ENCODE measurements around the gene PHF3.

Gene PHF3

DNA sequence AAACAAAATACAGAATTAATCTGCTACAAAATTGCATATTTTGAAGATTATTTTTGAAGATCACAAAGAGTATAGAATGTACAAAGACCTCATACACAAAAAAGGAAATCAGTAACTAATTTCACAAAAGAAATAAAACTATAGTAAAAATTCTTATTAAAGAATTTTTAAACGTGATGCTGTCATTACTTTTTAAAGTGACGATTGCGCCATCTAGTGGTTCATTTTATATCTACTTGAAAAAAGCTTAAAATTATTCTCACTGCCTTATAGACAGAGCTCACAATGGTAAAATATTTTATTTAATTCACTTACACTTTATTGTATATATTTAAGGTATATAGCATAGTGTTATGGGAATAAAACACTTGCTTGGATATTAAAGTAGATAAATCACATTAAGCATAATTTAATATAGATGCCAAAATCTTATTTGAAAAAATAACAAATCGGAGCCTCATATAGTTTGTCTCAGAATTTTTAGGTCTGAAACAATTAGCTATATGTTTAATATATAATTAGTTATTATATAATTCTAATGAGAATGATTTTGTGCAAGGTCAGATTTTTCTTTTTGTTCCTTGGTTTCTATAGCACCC lies 128.8 kb downstream of the PHF3 start:
- DNase-seq (ENCODE audit: low read depth): no peak

Measured in T follicular helper cell (primary cell).